ENCODE results near the gene FAM118B. TPM values are rescaled to one million over a fixed set of nuclear protein-coding genes. Genes with fewer than 3 reads are reported as not detected.

Gene FAM118B
- polyA plus RNA-seq, 1 experiment, result 36.7 TPM

DNA sequence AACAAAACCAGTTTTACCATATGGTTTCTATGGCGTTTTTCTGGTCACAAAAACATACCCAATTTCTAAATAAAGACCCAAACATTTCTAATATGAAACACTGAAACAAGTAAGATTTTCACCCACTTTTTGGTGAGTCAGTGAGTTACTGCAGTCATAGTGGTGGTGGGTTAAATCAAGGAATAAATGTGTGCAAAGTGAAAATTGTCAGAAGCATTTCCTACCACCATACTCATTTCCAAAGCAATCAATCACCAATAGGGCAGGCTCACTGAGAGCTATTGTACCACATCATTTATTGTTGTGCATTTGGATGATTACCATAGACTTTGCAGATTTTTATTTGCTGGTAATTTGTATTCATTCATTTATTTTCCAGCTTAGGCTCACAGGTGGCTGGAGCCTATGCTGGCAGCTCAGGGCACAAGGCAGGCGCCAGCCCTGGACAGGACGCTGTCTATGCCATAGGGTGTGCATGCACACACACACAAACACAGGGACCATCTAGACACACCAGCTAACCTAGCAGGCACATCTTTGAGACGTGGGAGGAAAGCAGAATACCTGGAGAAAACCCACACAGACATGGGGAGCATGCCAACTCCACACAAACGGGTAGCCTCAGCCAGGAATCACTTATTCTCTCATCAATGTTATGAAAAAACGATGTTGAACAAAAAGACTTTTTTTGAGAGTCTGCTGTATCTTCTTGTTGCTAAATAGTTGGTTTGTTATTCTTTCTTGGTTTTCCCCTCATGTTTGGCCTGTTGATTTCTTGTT is 5.1 kb downstream of the FAM118B start:
- Histone ChIP-seq H3K4me3 (ENCODE audit: low read depth, low read length) (no peak overlapping the region), H3K27ac (ENCODE audit: low read depth, low read length) (no peak overlapping the region), H3K27me3 (ENCODE audit: control insufficient read depth, insufficient read depth, low read length) (no peaks in the 10 kb centered on the region), H3K9me3 (ENCODE audit: control insufficient read depth, insufficient read depth, low read length) (no peaks in the 10 kb centered on the region; the same call in 1 of the 2 replicates)
- ChIA-PET CTCF (no interaction called here), POLR2A (no interaction called here)
- no peak for DNase-seq (ENCODE audit: low read depth, low spot score)
- TF ChIP-seq CTCF (IDR thresholded peaks at IDR 0.05; ENCODE audit: low read depth, low read length), result no peak

DNA sequence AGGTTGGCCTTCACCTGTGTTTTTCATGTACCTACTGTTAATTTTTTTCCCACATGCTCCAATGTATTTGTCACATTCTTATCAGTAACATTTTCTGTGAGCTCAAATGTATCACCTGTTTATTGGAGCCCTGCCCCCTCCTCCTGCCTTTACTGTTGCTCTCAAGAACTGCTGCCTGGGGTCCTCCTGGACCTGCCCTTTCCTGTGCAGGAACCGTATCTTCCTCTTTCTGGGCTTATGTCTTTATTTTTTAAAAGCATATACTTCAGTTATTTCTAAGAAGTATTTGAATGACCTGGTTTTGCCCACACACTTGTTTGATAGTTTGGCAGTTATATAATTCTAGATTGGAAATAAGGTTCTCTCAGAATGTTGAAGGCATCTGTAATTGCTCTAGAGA is 5.9 kb downstream of the FAM118B start:
- H3K27ac ChIP-seq (ENCODE audit: low read depth, low read length), result no peak overlapping the region
- no peaks in the 10 kb centered on the region for H3K9me3 ChIP-seq (ENCODE audit: control insufficient read depth, insufficient read depth, low read length)
- H3K27me3 ChIP-seq (ENCODE audit: control insufficient read depth, insufficient read depth, low read length), result no peaks in the 10 kb centered on the region
- no peak overlapping the region for H3K4me3 ChIP-seq (ENCODE audit: low read depth, low read length)
- CTCF ChIA-PET, result no interaction called here
- POLR2A ChIA-PET, result no interaction called here
- no peak for TF ChIP-seq CTCF (IDR thresholded peaks at IDR 0.05; ENCODE audit: low read depth, low read length)
- no peak for DNase-seq (ENCODE audit: low read depth, low spot score)

GRCh38 chr11:126219547-126219946 is 8.0 kb downstream of the FAM118B start:
- Histone ChIP-seq H3K4me3 (ENCODE audit: low read depth, low read length) (no peak overlapping the region), H3K27me3 (ENCODE audit: control insufficient read depth, insufficient read depth, low read length) (no peaks in the 10 kb centered on the region), H3K9me3 (ENCODE audit: control insufficient read depth, insufficient read depth, low read length) (no peaks in the 10 kb centered on the region), H3K27ac (ENCODE audit: low read depth, low read length) (no peak overlapping the region)
- ChIA-PET POLR2A (no interaction called here), CTCF (interaction anchor here (0.6 to 1.5 kb wide), 3 partner anchors 11 to 63 kb away, joined by 3 to 6 read pairs (median 3); no protein-coding TSS in a partner anchor)
- no peak for TF ChIP-seq CTCF (IDR thresholded peaks at IDR 0.05; ENCODE audit: low read depth, low read length)
- DNase-seq (ENCODE audit: low read depth, low spot score), result no peak

DNA sequence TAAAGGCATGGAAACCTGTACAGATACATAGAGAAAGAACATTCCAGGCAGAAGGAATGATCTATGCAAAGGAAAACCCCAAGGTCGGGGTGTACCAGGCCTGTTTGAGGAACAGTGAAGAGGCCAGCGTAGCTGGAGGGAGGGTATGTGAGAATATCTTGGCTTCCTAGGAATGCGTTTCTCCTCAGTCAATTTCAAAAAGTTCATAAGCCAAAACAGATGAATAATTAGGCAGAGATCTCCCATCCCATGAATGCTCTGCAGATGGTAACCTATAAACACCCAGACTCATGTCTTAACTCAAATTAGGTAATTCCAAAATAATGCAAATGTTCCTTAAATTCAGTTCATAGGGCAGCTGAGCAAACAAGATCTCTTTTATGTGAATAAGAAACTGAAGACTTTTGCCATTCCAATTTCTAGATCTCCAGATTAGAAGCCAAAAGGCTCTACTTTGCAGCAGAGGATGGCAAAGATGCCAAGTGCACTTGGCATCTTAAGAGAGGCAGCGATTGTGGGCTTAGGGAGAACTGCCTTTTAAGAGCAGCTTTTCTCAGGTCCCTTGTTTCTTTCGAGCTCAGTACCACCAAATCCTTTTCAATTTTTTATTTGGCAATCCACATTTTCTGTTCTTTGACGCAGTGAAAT is 13.2 kb downstream of the FAM118B start:
- TF ChIP-seq CTCF (IDR thresholded peaks at IDR 0.05; ENCODE audit: low read depth, low read length), result no peak
- CTCF ChIA-PET, result interaction anchor here (0.8 kb wide), 1 partner anchor 302 kb away, joined by 3 read pairs; no protein-coding TSS in a partner anchor
- no peaks in the 10 kb centered on the region for H3K9me3 ChIP-seq (ENCODE audit: control insufficient read depth, insufficient read depth, low read length)
- POLR2A ChIA-PET, result interaction anchor here (1.0 kb wide), 1 partner anchor 12 kb away, joined by 3 read pairs; no protein-coding TSS in a partner anchor
- no peak for DNase-seq (ENCODE audit: low read depth, low spot score)
- no peaks in the 10 kb centered on the region for H3K27me3 ChIP-seq (ENCODE audit: control insufficient read depth, insufficient read depth, low read length)
- no peak overlapping the region for H3K4me3 ChIP-seq (ENCODE audit: low read depth, low read length)
- no peak overlapping the region for H3K27ac ChIP-seq (ENCODE audit: low read depth, low read length)

GRCh38 chr11:126225295-126225665 is 13.7 kb downstream of the FAM118B start:
- ChIA-PET POLR2A (interaction anchor here (1.0 kb wide), 1 partner anchor 13 kb away, joined by 3 read pairs; no protein-coding TSS in a partner anchor), CTCF (interaction anchor here (0.8 kb wide), 1 partner anchor 303 kb away, joined by 3 read pairs; no protein-coding TSS in a partner anchor)
- Histone ChIP-seq H3K27me3 (ENCODE audit: control insufficient read depth, insufficient read depth, low read length) (no peaks in the 10 kb centered on the region), H3K27ac (ENCODE audit: low read depth, low read length) (no peak overlapping the region), H3K4me3 (ENCODE audit: low read depth, low read length) (no peak overlapping the region), H3K9me3 (ENCODE audit: control insufficient read depth, insufficient read depth, low read length) (no peaks in the 10 kb centered on the region)
- DNase-seq (ENCODE audit: low read depth, low spot score), result no peak
- TF ChIP-seq CTCF (IDR thresholded peaks at IDR 0.05; ENCODE audit: low read depth, low read length), result no peak

All from AG04450 (cell line).